IPS DF 4.7 (cell line): ENCODE data around the gene UBL4B.

Source experiments
- DNase-seq: peaks from one replicate; pipeline ENCODE4 v3.0.0-alpha.2; 2013; ENCODE audit warnings: low spot score; ENCODE audit errors: extremely low read depth

Gene UBL4B

DNA sequence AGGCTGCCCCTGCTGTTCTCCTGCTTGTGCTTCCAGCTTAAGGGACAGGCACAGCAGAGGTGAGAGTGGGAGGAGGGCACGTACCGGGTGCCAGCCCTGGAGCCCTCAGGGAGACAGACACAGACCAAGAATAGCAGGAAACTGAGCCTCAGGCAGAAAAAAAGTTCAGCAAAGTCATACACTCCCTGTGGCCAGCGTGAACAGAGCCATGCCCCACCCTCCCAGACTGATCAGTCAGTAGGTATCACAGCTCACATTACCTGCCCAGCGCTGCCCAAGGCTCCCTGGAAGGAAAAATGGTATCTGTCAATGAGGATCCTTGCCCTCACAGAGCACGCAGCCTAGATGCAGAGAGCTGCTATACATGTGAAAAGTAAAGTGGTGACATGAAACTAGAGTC lies 1.3 kb downstream of the UBL4B start:
- no peak for DNase-seq

DNA sequence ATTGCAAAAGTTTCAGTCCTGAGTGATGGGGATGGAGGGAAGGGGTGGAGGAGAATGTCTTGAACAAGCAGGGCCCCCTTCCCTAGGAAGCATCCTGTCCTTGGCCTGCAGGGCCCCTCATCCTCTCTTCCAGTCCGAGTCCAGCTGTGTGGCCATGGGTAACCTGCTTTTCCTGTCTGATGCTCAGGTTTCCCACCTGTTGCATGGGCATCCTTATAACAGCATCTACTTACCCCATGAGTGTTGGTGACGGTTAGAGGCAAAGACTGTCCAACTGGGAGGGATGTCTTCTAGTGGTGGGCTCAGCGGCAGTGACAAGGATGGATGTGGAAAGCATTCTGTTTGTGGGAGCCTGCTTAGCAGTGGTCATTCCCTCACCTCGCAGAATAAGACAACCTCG lies 1.9 kb downstream of the UBL4B start:
- no peak for DNase-seq

DNA sequence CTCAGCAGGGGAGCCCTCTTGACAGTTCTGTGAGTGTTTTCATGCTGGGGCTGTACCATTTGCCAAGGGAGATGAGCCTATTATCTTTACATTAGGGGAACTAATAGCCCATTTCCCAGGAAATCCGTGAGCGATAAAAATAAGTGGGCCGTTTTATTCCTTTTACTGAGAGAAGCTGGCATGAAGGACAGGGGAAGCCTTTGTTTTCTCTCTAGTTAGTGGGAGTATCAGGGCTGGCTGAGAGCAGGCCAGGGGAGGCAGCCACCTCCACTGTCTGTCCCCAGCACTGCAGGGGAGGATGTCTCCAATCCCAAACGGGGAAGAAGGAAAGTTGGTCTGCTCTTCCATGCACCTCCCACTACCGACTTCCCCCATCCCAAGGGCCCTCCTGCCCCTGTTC lies 2.5 kb downstream of the UBL4B start:
- no peak for DNase-seq

DNA sequence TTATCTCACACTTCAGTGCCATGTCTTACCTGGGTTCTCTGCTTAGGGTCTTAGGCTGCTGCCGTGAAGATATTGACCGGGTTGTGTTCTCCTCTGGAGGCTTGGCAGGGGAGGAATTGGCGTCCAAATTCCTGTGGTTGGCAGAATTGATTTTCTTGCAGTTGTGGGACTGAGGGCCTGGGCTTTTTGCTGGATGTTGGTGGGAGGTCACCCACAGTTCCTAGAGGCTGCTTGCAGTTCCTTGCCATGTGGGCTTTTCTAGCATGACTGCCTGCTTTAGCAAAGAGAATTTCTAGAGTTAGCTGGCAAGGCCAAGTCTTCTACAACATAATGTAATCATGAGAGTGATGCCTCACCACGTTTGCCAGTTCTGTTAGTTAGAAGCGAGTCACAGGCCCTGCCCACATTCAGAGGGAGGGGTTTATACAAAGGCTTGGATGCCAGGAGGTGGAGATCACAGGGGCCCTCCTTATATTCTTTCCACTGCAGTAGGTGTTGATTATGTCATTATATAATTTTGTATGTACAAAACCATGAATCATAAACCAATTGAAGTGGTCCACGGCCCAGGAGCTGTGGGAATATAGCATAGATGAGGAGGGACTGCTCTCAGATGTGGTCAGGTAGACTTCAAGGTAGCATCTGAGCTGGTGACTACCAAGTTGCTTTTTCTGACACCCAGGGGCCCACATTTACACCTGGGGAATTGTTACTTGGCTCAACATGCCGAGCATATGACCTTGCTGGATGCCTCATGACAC lies 6.6 kb downstream of the UBL4B start:
- no peak for DNase-seq

DNA sequence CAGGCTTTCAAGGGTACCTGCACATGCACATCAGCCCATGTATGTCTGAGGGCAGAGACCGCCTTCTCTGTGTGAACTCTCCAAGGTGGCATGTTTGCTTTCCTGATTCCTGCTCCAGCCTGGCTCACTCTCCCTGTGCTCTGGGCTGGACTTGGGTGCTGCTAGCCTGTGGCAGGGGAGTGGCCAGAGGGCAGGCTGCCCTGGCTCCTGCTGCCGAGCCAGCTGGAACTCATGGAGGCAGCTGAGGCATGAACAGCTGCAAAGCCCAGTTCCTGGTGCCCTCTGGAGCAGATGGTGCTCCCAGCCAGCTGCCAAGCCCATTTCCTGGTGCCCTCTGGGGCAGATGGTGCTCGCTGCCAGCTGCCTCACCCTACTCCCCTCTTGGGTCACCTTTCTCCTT lies 7.6 kb downstream of the UBL4B start:
- no peak for DNase-seq

DNA sequence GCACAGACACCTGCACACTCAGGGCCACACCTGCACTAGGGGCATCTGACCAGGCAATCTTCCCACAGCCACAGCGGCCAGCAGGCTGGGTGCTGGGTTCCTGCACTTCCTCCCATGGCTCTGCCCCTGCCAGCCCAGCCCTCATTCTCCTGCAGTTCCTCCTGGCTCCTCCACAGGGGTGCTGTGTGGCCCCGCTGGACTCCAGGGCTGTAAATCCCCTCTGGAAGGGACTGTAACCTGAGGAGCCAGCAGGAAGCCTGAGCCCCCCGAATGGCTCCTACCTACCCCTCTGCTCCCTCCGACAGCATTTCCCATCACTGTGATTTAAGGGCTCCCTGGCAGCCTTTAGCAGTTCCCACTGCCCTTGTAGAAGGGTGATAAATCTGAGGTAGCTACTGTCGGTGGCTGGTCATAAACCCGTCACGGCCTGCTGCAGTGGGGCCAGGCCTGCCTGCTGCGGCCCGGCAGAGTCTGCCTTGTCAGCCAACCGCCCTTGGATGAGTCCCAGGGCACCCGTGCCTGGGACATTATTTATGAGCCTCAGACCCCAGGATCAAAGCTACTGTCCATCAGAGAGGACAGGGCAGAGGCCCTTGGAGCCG lies 8.8 kb downstream of the UBL4B start:
- no peak for DNase-seq

DNA sequence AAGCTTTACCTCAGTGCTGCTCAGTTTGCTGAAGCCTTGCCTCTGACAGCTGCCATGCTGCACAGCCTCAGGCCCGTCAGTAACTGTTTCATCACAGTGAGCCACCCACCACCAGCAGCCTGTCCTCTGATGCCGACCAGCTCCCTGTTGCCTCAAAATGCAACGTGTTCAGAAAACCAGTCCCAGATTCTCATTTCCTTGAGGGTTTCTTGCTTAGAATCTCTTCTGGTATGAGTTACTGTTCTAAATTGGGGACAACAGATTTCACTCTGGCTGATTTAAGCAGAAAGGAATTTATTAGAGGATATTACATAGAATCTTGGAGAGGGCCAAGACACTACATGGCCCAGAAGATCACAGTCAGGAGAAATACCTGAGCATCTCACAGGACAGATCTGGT lies 11.0 kb downstream of the UBL4B start:
- DNase-seq, result no peak

DNA sequence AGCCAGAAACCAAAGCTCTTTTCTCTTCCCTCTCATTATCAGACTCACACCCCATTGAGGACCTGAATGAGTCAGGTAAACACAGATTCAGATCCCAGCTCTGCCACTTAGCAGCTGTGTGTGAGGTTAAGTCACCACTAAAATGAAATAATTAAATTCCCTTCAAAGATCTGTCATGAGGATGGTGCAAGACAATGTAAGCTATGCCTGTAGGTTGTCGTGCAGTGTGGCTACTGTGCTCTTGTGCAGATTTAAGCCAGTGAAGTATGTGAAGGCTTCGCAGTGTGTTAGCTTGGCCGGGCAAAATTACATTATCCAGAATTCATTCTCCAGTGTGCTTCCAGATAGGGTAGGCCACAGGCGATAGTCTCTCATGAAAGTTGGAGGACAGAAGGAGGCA lies 13.6 kb downstream of the UBL4B start:
- DNase-seq, result no peak

DNA sequence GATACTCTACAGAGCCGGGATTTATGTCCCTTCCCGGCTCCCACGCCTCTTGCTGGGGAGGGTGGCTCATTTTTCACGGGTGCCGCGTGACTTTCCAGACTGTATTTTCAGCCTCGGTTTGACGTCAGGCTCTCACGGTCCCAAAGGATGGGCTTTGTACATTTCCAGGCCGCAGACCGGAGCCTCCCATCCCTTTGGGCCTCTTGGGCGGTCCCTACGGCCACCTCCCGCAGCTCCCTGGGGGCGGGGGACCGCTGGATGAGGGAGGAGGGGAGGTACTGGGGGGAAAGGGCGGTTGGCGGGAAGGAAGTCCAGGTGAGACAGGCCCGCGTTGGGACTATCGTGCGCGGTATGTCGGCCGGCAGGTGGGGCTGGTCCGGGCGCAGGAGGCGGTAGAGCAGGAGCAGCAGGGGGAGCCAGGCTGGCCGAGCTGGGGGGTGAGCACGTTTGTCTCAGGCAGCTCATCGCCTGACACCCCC lies 17.9 kb downstream of the UBL4B start:
- DNase-seq, result no peak

DNA sequence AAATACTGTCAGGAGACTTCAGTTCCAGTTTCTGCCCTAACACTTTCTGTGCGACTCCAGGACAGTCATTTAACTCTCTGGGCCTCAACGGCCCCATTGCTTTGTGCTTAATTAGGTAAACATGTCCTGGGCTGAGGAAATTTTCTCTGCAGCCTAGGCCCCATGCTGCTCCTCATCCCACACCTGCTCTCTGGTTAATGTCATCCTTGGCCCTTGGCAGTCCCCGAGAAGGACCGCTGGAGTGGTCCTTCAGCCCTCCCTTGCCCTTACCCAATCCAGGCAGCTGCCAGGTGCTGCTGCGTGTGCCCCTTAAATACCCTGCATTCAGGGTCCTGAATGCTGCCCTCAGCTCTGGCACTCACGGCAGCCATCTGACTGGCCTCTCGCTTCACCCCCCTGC lies 18.7 kb downstream of the UBL4B start:
- no peak for DNase-seq

DNA sequence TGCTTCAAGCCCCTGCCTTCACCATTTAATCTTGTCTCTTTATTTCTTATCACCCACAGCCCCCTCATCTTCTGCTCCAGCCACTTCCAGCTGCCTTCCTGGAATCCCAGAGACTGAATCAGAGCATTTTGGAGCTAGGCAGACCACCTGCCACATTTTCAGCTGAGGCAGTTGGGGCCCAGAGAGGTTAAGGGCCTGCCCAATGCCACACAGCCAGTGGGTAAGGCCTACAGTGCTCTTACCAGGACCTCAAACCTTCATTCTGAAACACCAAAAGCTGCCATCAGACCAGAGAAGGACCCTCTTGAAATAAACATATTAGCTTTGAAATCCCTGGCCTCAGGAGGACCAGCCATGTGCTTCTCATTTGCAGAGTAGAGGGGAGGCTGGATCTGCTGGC lies 20.4 kb downstream of the UBL4B start:
- no peak for DNase-seq

DNA sequence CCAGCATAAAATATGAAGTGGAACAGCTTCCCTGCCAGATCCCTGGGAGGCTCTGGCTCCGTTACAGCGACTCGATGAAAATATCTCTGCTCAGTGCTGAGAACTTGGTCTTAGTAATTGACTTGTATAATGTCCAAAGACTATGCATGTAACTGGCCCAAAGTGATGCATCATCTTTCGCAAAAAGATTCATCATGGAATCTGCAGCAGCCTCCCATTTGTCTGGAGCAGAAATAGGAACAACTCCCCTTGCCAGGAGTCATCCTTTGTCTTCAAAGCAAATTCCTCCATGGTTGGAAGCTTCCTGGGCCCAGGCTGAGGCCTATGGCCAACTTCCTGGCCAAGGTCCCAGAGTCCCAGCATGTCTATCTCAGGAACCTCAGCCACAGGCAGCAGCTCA lies 21.2 kb downstream of the UBL4B start:
- no peak for DNase-seq

DNA sequence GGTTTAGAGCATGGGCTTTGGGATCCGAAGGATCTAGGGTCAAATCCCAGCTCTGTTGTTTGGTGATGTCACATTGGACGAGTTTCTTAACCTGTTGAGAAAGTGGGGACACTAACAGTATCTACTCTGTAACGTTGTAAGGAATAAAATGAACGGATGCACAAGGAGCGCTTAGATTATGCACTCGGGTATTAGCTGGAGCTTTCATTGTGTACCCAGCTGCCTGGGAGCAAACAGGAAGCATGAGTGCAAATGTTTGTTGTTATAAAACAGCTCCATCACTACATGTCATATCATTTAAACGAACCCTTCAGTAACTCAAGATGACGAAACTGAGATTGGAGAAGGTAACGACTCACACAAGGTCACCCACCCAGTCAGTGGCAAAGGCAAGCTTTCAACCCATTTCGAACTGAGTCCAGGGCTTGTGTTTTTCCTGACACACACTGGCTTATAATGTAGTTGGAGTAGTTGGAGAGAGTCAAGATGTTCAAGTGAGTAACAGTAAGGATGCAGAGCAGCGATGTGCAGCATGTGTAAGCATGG lies 21.9 kb downstream of the UBL4B start:
- no peak for DNase-seq

DNA sequence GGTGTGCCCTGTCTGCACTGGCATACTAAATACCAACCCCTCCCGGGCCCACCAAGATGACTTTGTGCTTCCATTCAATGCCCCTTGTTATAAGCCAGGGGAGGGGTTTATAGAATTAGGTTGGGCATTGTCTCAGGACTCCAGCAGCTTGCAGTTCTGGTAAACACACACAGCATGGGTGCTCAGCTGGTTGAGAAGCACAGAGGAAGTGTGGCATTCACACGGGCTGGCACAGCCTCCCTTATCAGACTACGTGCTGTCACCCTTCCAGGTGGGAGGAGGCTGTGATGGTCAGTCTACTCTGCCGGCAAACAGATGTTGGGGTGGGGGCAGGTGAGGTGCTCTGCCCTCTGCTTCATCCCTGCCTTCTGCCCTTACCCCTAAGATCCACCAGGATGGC lies 23.0 kb downstream of the UBL4B start:
- no peak for DNase-seq

DNA sequence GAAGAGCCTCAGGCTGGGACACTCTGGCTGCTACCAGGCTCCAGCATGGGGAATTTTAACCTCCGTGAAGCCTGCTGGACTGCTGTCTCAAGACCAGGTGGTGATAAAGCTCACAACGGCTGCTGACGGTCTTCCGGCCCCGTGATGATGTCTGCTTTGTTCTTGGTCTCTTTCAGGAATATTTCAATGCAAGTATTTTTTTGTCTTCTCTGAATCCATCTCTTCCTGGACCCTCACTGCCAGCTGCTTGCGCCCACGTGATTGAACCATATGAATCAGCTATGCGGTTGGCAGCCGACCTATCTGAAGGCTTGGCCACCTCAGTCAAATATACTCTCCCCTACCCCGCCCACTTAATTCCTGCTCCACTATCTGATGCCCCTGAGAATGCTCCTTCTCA lies 23.4 kb downstream of the UBL4B start:
- DNase-seq, result no peak

DNA sequence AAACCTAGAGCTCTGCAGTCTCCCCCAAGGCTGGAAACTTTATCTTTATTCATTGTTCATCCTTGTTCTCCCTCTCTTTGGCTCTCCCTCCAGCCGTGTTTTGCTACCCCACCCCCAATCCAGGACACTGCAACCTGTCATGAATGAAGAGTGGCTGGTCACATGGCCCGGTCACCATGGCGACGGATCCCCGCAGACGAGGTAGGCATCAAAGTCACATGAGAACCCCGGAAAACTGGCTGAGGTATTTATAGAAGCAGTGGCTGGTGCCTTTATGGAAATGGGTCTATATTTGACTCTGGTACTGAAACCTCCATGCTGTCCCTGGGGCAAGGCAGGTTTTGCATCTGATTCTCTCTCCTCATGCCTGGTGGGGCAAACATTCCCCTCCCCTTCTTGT lies 24.7 kb downstream of the UBL4B start:
- DNase-seq, result no peak

DNA sequence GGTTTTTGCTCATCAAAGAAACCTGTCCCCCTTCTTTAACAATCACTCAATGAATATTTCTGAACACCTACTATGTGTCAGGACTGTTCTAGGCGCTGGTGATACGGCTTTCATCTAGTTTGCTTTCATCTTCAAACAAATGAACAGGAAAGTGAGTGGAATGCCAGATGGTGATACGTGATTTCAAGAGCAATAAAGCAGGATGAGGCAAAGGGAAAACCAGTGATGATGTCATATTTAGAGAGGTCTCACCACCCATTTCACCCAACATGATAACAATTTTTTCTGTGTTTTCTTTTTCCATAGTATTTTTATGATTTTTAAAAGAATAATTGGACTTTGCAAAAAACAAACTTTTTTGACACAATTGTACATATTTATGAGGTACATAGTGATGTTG lies 26.7 kb downstream of the UBL4B start:
- DNase-seq, result no peak

DNA sequence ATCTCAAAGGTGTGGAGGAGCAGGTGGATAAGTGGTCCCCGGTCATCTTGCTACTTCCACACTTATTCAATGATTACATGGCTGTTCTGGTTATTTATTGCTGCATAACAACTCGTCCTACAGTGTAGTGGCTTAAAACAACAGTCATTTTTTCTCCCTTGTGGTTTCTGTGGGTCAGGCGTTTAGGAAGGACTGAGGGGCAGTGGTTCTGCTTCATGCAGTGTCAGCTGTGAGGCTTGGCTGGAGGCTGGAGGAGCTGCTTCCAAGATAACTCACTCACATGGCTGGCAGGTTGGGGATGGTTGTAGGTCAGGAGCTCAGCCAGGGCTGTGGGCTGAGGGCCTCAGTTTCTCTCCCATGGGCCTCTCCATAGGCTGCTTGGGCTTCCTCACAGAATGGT lies 32.1 kb downstream of the UBL4B start:
- no peak for DNase-seq

DNA sequence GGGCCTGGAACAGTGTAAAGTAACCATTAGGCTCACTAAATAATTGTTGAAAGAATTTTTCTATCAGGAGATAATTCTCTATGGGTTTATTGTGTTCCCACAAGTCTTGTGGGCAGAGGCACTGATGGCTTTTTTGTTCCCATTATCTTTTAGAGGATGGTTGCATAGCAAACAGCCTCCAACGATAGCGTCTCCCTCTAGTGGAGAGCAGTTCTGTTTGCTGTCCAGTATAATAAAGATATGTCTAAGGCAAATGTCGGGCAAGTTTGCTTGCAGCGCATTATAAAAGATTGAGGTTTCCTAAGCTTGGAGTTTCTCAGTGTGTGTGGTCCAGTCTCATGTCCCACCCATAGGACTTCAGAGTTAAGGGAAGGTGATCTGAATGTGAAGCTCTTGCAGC lies 36.7 kb downstream of the UBL4B start:
- no peak for DNase-seq

DNA sequence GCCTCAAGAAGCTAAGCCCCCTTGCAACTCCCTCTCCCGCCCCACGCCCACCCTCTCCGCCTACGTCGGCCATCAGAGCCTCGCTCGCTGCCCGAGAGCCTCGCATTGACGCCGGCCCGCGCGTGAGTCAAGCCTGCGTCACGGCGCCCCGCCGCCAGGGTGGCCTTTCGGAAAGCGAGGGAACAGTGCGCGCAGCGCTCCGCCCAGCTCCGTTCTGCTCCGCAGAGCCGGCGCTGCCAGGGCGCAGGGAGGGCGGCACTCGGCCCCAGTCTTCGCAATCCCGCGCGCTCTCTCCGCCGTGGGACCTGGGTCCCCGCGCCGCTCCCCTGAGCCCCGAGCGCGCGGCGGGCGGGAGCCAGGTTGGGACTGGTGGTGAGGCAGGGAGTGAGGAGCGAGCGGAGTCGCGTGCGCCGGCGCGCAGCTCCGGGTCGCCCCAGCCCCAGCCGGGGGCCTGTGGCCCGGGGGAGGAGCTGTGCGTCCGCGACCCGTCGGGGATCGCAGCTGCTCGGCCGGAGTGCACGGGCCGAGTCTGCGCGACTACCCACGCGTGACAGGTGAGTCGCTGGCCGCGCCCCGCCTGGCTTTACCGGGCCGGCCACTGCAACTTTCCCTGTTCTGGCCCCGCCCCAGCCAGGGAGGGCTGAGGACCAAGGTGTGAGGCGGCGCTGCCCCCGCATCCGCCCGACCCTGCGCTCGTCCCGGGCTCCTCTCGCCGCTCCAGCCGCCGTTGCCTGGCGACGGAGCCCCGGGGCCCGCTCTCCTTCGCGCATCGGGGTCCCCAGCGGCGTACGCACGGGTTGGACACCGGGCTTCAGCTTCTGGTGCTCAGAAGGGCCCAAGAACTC lies 38.3 kb downstream of the UBL4B start, which contains the start of gene SLC6A17:
Gene SLC6A17, plus strand, starts transcription at position 165 of the 845 bp plus-strand sequence. CDS start 16,436 bp downstream, outside the sequence.
- no peak for DNase-seq

DNA sequence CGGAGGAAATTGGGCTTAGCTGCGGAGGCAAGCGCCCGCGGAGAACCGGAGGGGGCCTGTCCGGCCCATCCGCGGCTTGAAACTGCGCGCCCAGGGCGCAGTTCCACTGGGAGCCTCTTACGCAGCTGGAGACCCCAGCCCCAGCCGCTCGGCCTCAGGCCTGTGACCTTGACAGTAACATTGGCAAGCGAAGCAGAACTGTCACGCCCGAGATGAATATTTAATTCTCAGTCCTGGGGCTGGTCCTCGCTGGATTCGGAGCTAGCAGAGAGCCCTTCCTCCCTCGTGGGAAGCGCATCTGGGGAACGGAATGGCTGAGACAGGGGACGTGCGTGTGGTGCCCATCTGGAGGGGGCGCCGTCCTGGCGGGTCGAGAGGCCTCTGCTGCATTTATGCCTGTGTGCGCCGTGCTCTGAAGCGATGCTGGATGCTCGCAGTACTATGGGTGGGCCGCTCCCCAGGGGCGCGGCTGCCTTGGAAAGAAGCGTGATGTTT lies 39.0 kb downstream of the UBL4B start:
- no peak for DNase-seq
